Measurements from ENCODE around the gene ACYP2. TPM values are rescaled to one million over a fixed set of nuclear protein-coding genes. Genes with fewer than 3 reads are reported as not detected.

Gene ACYP2
- total RNA-seq, 2 donors from 2014 or later, result 6.3 to 10.8 TPM

GRCh38 chr2:54185105-54185504 lies 69.7 kb downstream of the ACYP2 start:
- DNase-seq (ENCODE audit: low spot score in 2 of 2), result no peak
- Mint-ChIP-seq H3K36me3 (no peaks in the 10 kb centered on the region), H3K9me3 (no peaks in the 10 kb centered on the region), H3K27ac (no peak overlapping the region)
- no peak for ATAC-seq

GRCh38 chr2:54187331-54187730 lies 71.9 kb downstream of the ACYP2 start:
- no peak for DNase-seq (ENCODE audit: low spot score in 2 of 2)
- H3K27ac Mint-ChIP-seq, result no peak overlapping the region
- H3K9me3 Mint-ChIP-seq, result no peaks in the 10 kb centered on the region
- no peaks in the 10 kb centered on the region for H3K36me3 Mint-ChIP-seq
- ATAC-seq, result no peak

GRCh38 chr2:54189539-54189938 lies 74.1 kb downstream of the ACYP2 start:
- no peak for DNase-seq (ENCODE audit: low spot score in 2 of 2)
- H3K9me3 Mint-ChIP-seq, result no peaks in the 10 kb centered on the region
- no peak overlapping the region for H3K27ac Mint-ChIP-seq
- no peak for ATAC-seq
- no peaks in the 10 kb centered on the region for H3K36me3 Mint-ChIP-seq

GRCh38 chr2:54191361-54192135 lies 76.1 kb downstream of the ACYP2 start:
- Mint-ChIP-seq H3K27ac (peak overlapping the region; percentile 0 to 22), H3K9me3 (no peaks in the 10 kb centered on the region), H3K36me3 (no peaks in the 10 kb centered on the region)
- ATAC-seq (no peak), DNase-seq (ENCODE audit: low spot score in 2 of 2) (no peak)

- Mint-ChIP-seq H3K9me3 (no peaks in the 10 kb centered on the region), H3K27ac (no peak overlapping the region), H3K36me3 (no peaks in the 10 kb centered on the region)
- ATAC-seq (no peak), DNase-seq (ENCODE audit: low spot score in 2 of 2) (no peak)
Observed at GRCh38 chr2:54194761-54195750, 79.6 kb downstream of the ACYP2 start.

- no peak for ATAC-seq
Observed at GRCh38 chr2:54196646-54197045, 81.2 kb downstream of the ACYP2 start.

GRCh38 chr2:54204476-54204875 lies 89.1 kb downstream of the ACYP2 start:
- Mint-ChIP-seq H3K27ac (no peak overlapping the region), H3K9me3 (no peaks in the 10 kb centered on the region), H3K36me3 (no peaks in the 10 kb centered on the region)
- DNase-seq (ENCODE audit: low spot score in 2 of 2), result no peak
- ATAC-seq, result no peak

More at GRCh38 chr2:54196646-54197045, 81.2 kb downstream of the ACYP2 start:
- Mint-ChIP-seq H3K27ac (no peak overlapping the region), H3K36me3 (no peaks in the 10 kb centered on the region), H3K9me3 (no peaks in the 10 kb centered on the region)
- no peak for DNase-seq (ENCODE audit: low spot score in 2 of 2)

- no peaks in the 10 kb centered on the region for H3K36me3 Mint-ChIP-seq
- DNase-seq (ENCODE audit: low spot score in 2 of 2) (peak in 1 of 2 donors; percentile 3), ATAC-seq (no peak)
- no peak overlapping the region for H3K27ac Mint-ChIP-seq
- H3K9me3 Mint-ChIP-seq, result no peaks in the 10 kb centered on the region
Observed at GRCh38 chr2:54206596-54206995, 91.2 kb downstream of the ACYP2 start.

- DNase-seq (ENCODE audit: low spot score in 2 of 2) (no peak), ATAC-seq (no peak)
- Mint-ChIP-seq H3K36me3 (no peaks in the 10 kb centered on the region), H3K9me3 (no peaks in the 10 kb centered on the region), H3K27ac (no peak overlapping the region)
Observed at GRCh38 chr2:54207666-54208195, 92.3 kb downstream of the ACYP2 start.

GRCh38 chr2:54208364-54209240 lies 93.2 kb downstream of the ACYP2 start:
- DNase-seq (ENCODE audit: low spot score in 2 of 2) (no peak), ATAC-seq (no peak)
- peaks cover 4% of the 10 kb centered on the region in 2 donors for H3K9me3 Mint-ChIP-seq
- H3K27ac Mint-ChIP-seq, result no peak overlapping the region
- H3K36me3 Mint-ChIP-seq, result no peaks in the 10 kb centered on the region

- peaks cover 8% of the 10 kb centered on the region in 2 donors for H3K9me3 Mint-ChIP-seq
- ATAC-seq (no peak), DNase-seq (ENCODE audit: low spot score in 2 of 2) (no peak)
- H3K27ac Mint-ChIP-seq, result no peak overlapping the region
- H3K36me3 Mint-ChIP-seq, result peaks cover 0 to 3% of the 10 kb centered on the region in 2 donors
Observed at GRCh38 chr2:54209379-54209778, 94.0 kb downstream of the ACYP2 start.

GRCh38 chr2:54212456-54212855 lies 97.0 kb downstream of the ACYP2 start:
- DNase-seq (ENCODE audit: low spot score in 2 of 2), result no peak
- H3K36me3 Mint-ChIP-seq, result peaks cover 0 to 7% of the 10 kb centered on the region in 2 donors
- ATAC-seq, result no peak
- peaks cover 13 to 17% of the 10 kb centered on the region in 2 donors for H3K9me3 Mint-ChIP-seq
- H3K27ac Mint-ChIP-seq, result no peak overlapping the region

GRCh38 chr2:54213082-54213481 lies 97.7 kb downstream of the ACYP2 start:
- DNase-seq (ENCODE audit: low spot score in 2 of 2), result no peak
- no peak overlapping the region for H3K27ac Mint-ChIP-seq
- H3K9me3 Mint-ChIP-seq, result peaks cover 13 to 17% of the 10 kb centered on the region in 2 donors
- ATAC-seq, result no peak
- H3K36me3 Mint-ChIP-seq, result peaks cover 0 to 7% of the 10 kb centered on the region in 2 donors

GRCh38 chr2:54224997-54225396 lies 109.6 kb downstream of the ACYP2 start:
- H3K36me3 Mint-ChIP-seq, result no peaks in the 10 kb centered on the region
- DNase-seq (ENCODE audit: low spot score in 2 of 2) (no peak), ATAC-seq (no peak)
- H3K27ac Mint-ChIP-seq, result no peak overlapping the region
- no peaks in the 10 kb centered on the region for H3K9me3 Mint-ChIP-seq

- no peaks in the 10 kb centered on the region for H3K36me3 Mint-ChIP-seq
- DNase-seq (ENCODE audit: low spot score in 2 of 2), result no peak
- no peaks in the 10 kb centered on the region for H3K9me3 Mint-ChIP-seq
- H3K27ac Mint-ChIP-seq, result no peak overlapping the region
- ATAC-seq, result no peak
Observed at GRCh38 chr2:54226260-54226659, 110.8 kb downstream of the ACYP2 start.

GRCh38 chr2:54227798-54228197 lies 112.4 kb downstream of the ACYP2 start:
- ATAC-seq (no peak), DNase-seq (ENCODE audit: low spot score in 2 of 2) (no peak)
- Mint-ChIP-seq H3K9me3 (peaks cover 0 to 8% of the 10 kb centered on the region in 2 donors), H3K27ac (no peak overlapping the region), H3K36me3 (peaks cover 5 to 7% of the 10 kb centered on the region in 2 donors)
